ENCODE measurements around the gene RRP1B.

Gene RRP1B

DNA sequence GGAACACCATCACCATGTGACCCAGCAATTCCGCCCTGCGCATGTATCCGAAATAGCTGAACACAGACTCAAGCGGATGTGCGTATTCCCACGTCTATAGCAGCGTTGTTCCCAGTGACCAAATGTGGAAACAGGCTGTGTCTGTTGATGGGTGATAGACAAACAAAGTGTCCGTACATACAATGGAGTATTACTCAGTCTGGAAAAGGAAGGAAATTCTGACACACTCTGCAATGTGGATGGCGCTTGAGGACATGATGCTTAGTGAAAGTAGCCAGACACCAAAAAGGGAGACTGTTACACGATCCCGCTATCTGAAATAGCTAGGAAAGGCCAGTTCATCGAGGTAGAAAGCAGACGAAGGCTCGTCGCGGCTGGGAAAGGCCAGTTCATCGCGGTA, 85.4 kb downstream of the RRP1B start:
- TF ChIP-seq, protein P1, sequence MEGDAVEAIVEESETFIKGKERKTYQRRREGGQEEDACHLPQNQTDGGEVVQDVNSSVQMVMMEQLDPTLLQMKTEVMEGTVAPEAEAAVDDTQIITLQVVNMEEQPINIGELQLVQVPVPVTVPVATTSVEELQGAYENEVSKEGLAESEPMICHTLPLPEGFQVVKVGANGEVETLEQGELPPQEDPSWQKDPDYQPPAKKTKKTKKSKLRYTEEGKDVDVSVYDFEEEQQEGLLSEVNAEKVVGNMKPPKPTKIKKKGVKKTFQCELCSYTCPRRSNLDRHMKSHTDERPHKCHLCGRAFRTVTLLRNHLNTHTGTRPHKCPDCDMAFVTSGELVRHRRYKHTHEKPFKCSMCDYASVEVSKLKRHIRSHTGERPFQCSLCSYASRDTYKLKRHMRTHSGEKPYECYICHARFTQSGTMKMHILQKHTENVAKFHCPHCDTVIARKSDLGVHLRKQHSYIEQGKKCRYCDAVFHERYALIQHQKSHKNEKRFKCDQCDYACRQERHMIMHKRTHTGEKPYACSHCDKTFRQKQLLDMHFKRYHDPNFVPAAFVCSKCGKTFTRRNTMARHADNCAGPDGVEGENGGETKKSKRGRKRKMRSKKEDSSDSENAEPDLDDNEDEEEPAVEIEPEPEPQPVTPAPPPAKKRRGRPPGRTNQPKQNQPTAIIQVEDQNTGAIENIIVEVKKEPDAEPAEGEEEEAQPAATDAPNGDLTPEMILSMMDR (IDR thresholded peaks at IDR 0.05; ENCODE audit: low read length, missing control alignments): no peak
- H3K4me3 ChIP-seq (replicated peaks; ENCODE audit: low read depth, low read length): no peak overlapping the region

More for the DNA sequence above, 85.4 kb downstream of the RRP1B start:
- no peak for DNase-seq (ENCODE audit: low read depth)
